ENCODE measurements around the gene DDA1.
"Not testable (repeated sequence)": the region's sequence is repeated elsewhere in the genome, so short reads cannot be mapped to it uniquely, and the experiment has no call there.

DDA1 gene

DNA sequence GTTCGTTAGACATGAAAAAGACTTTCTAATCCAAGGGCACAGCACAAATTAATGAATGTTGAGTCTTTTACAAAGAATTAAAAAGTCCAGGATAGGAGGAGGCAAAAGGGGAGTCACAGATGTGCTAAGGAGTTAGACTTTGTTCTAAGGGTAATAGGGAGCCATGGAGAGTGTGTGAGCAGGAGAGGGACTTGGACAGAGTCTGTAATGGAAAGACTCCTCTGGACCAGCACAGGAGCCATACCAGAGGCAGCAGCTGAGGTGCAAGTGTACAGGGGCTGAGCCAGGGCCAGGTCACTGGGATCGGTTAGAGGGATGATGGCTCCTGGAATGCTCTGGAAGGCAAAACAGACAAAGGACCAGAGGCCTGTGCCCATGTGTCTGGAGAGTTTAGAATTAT lies 38.5 kb downstream of the DDA1 start:
- no peak for DNase-seq (ENCODE audit: low read depth)

DNA sequence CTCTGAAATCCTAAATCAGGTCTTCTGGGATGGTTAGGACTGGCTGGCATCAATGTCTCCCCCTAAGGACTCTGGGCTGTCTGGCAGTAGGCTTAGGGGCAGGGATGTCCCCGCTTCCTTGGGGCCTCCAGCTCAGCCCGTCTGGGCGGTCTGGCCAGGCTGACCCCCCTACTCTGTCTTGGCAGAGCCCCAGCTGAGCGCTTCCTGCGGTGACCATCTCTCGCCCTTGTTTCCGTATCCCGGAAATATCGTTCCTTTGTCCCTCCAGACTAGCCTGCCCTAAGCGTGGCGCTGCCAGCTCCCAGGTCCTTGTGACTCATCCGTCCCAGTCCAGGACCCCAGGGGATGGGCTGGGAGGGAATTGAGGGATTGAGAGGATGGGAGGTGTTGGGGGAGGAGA lies 39.3 kb downstream of the DDA1 start:
- no peak for DNase-seq (ENCODE audit: low read depth)

DNA sequence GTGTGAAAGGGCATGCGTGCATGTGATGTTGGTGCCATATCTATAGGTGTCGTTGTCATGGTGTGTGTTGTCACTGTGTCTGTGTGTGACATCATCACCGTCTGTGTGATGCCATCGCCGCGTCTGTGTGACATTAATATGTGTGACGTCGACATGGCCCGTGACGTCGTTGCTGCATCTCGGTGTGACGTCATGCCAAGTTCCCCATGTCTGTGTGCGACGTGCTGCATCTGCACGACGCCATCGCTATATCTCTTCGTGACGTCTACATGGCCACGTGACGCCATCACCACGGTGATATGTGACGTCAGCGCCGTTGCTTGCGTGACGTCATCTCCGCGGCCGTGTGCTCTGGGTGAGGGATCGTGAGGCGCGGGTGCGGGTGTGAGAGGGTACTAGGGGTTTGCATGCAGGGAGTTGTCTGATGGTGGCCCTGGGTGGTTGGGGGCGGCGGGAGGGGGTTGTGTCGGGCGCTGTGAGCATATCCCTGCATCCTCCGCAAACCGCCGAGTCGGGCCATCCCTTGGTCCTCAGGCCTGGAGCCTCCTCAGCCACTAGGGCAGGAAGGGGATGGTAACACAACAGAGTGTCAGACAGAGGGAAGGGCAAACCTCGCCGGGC lies 42.6 kb downstream of the DDA1 start:
- DNase-seq (ENCODE audit: low read depth), result no peak

DNA sequence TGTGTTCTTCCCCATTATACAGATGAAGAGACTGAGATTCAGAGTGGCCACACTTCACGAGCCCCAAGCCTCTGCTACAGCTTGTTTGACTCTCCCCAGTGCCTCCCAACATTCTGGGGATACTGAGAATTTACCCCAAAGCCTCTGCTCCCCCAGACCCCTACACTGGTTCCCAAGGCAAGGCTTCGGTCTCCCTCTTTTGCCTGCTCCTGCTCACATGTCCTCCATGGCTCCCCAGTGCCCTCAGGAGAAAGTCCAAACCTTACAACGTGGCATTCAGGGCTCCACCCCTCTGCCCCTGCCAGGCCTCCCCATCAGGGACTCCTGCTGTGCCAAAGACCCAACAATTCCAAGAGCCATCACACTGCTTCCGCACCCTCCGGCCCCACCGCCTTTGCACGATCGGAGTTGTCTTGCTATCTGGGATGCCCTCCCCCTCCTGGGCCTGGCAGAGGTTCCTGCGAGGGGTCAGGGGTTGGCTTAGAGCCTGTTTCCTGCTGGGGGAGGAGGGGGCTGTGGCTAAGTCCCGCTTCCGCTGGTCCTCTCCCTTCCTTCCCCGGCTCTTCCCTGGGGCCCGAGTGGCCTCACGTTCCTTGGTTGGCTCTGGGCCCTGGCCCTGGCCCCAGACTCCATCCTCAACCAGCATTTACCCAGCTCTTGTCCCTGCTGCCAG lies 43.4 kb downstream of the DDA1 start:
- DNase-seq (ENCODE audit: low read depth), result no peak

DNA sequence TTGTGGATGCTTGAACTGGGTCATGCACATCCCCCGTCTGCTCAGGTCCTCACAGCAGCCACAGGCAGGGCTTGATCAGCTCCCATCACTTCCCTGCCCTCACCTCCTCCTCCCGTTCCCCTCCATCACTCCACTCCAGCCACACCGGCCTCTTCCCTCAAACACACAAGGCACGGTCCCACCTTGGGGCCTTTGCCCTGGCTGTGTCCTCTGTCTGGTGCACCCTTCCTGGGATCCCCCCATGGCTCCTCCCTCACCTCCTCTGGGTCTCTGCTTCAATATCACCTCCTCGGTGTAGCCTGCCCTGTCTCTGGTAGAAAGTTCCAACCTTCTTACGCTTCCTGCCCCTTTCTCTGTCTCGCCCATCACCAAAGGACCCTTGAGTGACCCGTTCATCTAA lies 44.0 kb downstream of the DDA1 start:
- no peak for DNase-seq (ENCODE audit: low read depth)

DNA sequence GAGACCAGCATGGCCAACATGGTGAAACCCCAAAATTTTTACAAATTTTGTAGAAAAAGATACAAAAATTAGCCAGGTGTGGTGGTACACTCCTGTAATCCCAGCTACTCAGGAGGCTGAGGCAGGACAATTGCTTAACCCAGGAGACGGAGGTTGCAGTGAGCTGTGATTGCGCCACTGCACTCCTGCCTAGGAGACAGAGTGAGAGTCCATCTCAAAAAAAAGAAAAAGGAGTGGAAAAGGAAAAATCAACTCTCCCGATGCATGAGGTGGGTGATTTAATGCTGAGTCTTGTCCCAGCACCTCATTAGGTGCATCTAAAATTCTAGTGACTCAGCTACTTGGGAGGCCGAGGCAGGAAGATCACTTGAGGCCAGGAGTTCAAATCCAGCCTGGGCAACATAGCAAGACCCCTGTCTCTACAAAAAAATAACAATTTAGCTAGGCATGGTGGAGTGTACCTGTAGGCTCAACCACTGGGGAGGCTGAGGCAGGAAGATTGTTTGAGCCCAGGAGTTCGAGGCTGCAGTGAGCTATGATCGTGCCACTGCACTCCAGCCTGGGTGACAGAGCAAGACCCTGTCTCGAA lies 47.8 kb downstream of the DDA1 start:
- no peak for DNase-seq (ENCODE audit: low read depth)

DNA sequence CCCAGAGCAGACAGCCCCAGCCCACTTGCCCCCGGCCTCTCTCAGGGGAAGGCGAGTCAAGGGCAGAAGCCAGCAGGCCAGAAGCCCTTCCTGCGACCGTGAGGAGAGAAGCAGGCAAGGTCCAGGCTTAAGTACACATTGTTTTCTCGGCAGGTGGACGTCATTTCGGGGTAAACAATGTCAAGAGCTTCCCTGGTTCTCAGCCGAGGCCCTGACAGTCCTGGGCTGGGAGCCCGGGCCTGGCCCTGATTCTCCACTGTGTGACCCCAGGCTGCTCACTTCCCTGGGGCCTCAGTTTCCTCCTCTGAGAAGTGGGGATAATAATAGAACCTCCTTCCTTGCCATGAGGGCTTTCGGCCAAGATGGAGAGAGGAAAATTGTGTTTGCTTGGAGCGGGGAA lies 48.4 kb downstream of the DDA1 start:
- no peak for DNase-seq (ENCODE audit: low read depth)

DNA sequence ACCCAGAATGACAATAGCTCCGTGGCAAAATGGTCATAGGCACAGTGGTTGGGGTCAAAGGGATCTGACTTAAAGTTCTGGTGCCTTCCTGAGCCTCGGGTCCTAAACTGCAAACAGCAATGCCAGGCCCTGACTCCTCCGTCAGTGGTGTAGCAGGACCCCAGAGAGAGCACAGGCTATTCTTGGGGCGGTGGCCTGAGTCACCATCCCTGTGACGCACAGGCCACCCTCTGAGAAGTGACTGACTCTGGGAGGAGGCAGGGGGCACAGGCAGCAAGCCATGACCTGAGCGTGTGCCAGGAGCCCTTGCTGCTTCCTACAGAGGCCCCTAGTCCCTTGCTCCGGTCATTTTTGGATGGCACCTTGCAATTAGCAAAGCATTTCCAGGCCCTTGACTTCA lies 49.0 kb downstream of the DDA1 start:
- no peak for DNase-seq (ENCODE audit: low read depth)

DNA sequence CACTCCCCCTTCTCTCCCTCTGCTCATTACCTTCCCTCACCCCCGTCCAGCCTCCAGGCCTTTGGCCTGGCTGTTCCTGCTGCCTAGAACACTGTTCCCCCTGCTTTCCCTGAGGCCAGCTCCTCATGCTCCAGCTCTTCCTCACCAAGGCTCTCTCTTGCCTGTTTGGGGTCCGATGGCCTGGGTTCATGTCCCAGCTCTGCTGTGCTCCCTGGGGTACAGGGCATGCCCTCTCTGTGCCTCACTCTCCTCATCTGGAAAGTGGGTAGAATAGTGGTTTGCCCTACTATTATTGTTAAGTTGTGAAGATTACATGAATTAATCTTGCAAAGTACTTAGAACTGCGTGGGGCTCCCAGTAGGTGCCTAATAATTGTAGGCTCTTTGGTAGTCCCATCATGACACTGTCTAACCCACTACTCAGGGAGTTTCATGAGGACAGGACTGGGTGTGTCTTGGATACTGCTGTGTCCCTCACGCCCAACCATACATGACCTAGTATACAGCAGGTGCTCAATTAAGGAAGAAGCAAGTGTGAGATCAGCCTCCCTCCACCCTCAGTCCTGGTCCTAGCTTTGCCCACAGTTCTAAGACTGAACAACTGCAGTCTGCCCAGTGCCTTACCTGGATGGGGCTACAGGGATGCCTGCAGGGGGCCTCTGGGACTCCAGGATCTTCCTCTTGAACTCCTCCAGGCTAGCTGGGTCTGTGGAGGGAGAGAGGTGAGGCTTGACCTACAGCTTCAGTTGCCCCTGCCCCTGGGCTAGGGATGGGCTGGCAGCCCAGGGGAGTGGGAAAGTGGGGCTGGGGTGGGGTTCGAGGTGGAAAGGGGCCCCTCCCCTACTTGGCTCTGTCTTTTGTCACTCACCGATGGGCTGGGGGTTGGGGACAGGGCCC lies 50.8 kb downstream of the DDA1 start:
- no peak for DNase-seq (ENCODE audit: low read depth)

DNA sequence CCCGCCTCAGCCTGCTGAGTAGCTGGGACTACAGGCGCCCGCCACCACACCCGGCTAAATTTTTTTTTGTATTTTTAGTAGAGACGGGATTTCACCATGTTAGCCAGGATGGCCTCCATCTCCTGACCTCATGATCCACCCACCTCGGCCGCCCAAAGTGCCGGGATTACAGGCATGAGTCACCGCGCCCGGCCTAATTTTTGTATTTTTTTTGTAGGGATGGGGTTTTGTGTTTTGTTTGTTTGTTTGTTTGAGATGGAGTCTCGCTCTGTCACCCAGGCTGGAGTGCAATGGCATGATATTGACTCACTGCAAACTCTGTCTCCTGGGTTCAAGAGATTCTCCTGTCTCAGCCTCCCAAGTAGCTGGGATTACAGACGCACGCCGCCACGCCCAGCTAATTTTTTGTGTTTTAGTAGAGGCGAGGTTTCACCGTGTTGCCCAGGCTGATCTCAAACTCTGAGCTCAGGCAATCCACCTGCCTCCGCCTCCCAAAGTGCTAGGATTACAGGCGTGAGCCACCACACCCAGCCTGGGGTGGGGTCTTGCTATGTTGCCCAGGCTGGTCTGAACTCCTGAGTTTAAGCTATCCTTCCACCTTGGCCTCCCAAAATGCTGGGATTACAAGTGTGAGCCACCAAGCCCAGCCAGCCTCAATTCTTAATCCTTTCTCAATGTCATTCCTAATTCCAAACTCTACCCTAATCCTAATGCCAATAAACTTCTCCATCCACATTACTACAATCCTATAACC lies 54.7 kb downstream of the DDA1 start:
- not testable (repeated sequence) for DNase-seq (ENCODE audit: low read depth)

DNA sequence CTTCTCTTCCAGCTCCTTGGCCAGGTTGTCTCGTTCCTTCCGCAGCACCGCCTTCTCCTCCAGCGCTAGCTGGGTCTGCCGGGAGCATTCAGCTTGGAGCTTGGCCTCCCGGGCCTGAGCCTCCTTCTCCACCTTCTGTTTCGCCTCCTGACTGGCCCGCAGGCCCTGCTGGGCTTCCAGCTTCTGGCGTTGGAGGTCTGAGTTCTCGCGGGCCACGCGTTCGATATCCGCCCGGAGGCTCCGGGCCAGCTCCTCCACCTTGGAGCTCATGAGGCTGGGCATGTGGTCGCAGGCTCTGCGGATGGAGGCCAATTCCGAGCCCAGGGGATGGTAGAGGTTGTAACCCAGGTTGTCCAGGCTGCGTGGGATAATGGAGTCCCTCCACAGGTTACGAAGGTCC lies 56.0 kb downstream of the DDA1 start:
- DNase-seq (ENCODE audit: low read depth), result no peak

DNA sequence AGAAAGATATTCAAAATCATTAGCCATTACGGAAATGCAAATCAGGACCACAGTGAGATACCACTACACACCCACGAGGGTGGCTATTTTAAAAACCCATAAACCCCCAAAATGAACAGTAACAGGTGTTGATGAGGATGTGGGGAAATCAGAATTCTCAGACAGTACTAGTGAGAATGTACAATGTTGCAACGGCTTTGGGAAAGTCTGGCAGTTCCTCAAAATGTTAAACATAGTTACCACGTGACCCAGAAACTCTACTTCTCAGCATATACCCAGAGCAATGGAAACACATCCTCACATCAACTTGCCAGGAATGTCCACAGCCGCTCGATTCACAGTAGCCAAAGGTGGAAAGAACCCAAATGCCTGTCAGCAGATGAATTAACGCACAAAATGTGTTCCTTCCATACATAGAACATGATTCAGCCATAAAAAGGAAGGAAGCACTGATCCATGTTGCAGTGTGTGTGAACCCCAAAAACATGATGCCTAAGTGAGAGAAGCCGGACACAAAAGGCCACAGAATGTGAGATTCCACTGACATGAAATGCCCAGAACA lies 60.7 kb downstream of the DDA1 start:
- no peak for DNase-seq (ENCODE audit: low read depth)

Measured in activated T-cell treated with anti-CD3 and anti-CD28 coated beads for 24 hours (primary cell).